Panc1 (cell line): ENCODE results near the gene L3MBTL3. TPM values are rescaled to one million over a fixed set of nuclear protein-coding genes. Genes with fewer than 3 reads are reported as not detected.

Experiments
- ATAC-seq: fragments of 200-7000 bp; cut with Tn5 transposase; 2 replicates; pipeline ENCODE4 v1.9.1; 2020; ENCODE audit warnings: mild to moderate bottlenecking, moderate library complexity
- BruUV-seq: library from RNA; stranded (reverse); fragments of 400-500 nt; replicated peaks from 2 replicates; lab custom pipeline; 2021; lab: Mats Ljungman, UMichigan
- CTCF ChIA-PET: fragments of 300-600 bp; sonication (Branson Sonifier 250); formaldehyde crosslinking; loops from one replicate; lab custom pipeline; 2022; ENCODE audit warnings: antibody characterized with exemption; lab: Charles Lee
- POLR2A ChIA-PET: fragments of 300-600 bp; sonication (Branson Sonifier 250); formaldehyde crosslinking; loops from one replicate; lab custom pipeline; 2022; ENCODE audit warnings: antibody characterized with exemption; lab: Charles Lee
- DNase-seq: peaks from one replicate; pipeline ENCODE4 v3.0.0-alpha.2; 2010; ENCODE audit warnings: low read depth, low spot score
- H3K27ac ChIP-seq: 2 replicates; pipeline ENCODE4 v1.5.1; 2011; ENCODE audit warnings: mild to moderate bottlenecking, low read length, inconsistent platforms
- H3K27me3 ChIP-seq: fragments of 200-500 bp; sonication (Bioruptor generic); 2 replicates; pipeline ENCODE4 v1.6.0; 2014; ENCODE audit warnings: low read length, inconsistent platforms; ENCODE audit not compliant: control insufficient read depth, insufficient read depth
- H3K36me3 ChIP-seq: fragments of 200-500 bp; sonication (Bioruptor generic); 2 replicates; pipeline ENCODE4 v1.5.1; 2014; ENCODE audit warnings: inconsistent platforms, mild to moderate bottlenecking, low read length, moderate library complexity; ENCODE audit not compliant: control insufficient read depth, insufficient read depth
- H3K4me1 ChIP-seq: 2 replicates; pipeline ENCODE4 v1.5.1; 2011; ENCODE audit warnings: inconsistent platforms, mild to moderate bottlenecking, low read length, moderate library complexity; ENCODE audit not compliant: control insufficient read depth, insufficient read depth
- H3K4me3 ChIP-seq, 2 experiments: 2 replicates each; pipeline ENCODE4 v1.5.1; 2011 to 2012; ENCODE audit warnings: low read depth in 2 of 2, low read length in 2 of 2, mild to moderate bottlenecking in 2 of 2, inconsistent platforms in 1 of 2, moderate library complexity in 1 of 2
- H3K9me3 ChIP-seq: fragments of 200-500 bp; sonication (Bioruptor generic); 2 replicates; pipeline ENCODE4 v1.5.1; 2014; ENCODE audit warnings: low read depth, mild to moderate bottlenecking, inconsistent platforms, low read length, moderate library complexity; ENCODE audit not compliant: control insufficient read depth, insufficient read depth
- CTCF ChIP-seq: fragments of 450-650 bp; IDR thresholded peaks from 2 replicates; pipeline ENCODE4 v1.5.1; 2017; ENCODE audit warnings: mild to moderate bottlenecking
- POLR2AphosphoS5 ChIP-seq: IDR thresholded peaks from 2 replicates; pipeline ENCODE4 v1.6.1; 2012; ENCODE audit warnings: mild to moderate bottlenecking, low read depth, low read length, moderate library complexity
- REST ChIP-seq, 2 experiments: IDR thresholded peaks; 2 replicates each; pipeline ENCODE4 v1.6.1; 2011 to 2012; ENCODE audit warnings: low read depth in 2 of 2, control low read depth in 1 of 2, low read length in 1 of 2, mild to moderate bottlenecking in 1 of 2, moderate library complexity in 1 of 2; ENCODE audit not compliant: insufficient read depth in 1 of 2
- SIN3A ChIP-seq: IDR thresholded peaks from 2 replicates; pipeline ENCODE4 v1.6.1; 2012; ENCODE audit warnings: low read depth, mild to moderate bottlenecking, low read length, moderate library complexity, borderline replicate concordance; ENCODE audit not compliant: insufficient read depth
- TCF7L2 ChIP-seq: IDR thresholded peaks from 2 replicates; pipeline ENCODE4 v1.6.1; 2011; ENCODE audit warnings: mild to moderate bottlenecking, low read depth, low read length, inconsistent platforms
- in situ Hi-C: cut with HindIII; loops from 2 replicates; pipeline ENCODE4 v1.10.0; 2016; ENCODE audit warnings: low sequenced_read_pairs, low pct_unique_long_range_greater_than_20kb
- intact Hi-C: fragments of 100-400 bp; cut with micrococcal nuclease; formaldehyde crosslinking; loops from one replicate; pipeline ENCODE4 v1.10.0; 2022; ENCODE audit not compliant: unreplicated experiment
- total RNA-seq: library from RNA; stranded (reverse); gene quantifications from one replicate; pipeline ENCODE4 v1.2.1, GENCODE V29; 2021; ENCODE audit not compliant: unreplicated experiment

Gene L3MBTL3
- total RNA-seq, 1 experiment from 2014 or later = 4.2 TPM

DNA sequence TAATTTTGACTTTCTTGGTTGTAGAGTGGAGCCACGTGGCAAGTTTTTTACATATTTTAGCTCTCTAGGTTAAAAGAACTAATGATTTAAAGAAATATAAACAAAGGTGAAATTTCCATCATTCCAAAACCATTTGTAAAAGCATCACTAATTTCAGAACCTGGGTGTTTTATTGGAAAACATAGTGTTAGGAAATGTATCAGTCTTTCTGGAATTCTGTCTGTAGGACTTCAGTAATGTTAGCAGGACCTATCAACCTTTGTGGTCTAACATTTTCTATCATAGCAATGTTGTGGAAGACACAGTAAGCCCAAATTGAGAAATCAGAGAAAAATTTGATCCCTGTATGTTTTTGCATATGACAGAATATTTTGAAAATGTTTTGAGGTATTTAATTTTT is 28.3 kb downstream of the L3MBTL3 start:
- no TSS peak for BruUV-seq
- TF ChIP-seq CTCF = no peak
- no peak for TF ChIP-seq TCF7L2
- no peak for TF ChIP-seq SIN3A
- no peak for TF ChIP-seq POLR2AphosphoS5
- TF ChIP-seq REST (IDR thresholded peaks at IDR 0.05; ENCODE audit: insufficient read depth in 1 of 2, low read depth in 2 of 2, low read length in 1 of 2) = no peak
- Histone ChIP-seq H3K27ac (no peak overlapping the region), H3K9me3 (no peaks in the 10 kb centered on the region), H3K4me3 (no peak overlapping the region), H3K4me1 (no peaks in the 10 kb centered on the region), H3K27me3 (no peaks in the 10 kb centered on the region), H3K36me3 (no peaks in the 10 kb centered on the region)
- in situ Hi-C loops = no loop called here
- intact Hi-C loops = no loop called here
- ATAC-seq = no peak
- no peak for DNase-seq
- CTCF ChIA-PET = no interaction called here
- POLR2A ChIA-PET = no interaction called here

DNA sequence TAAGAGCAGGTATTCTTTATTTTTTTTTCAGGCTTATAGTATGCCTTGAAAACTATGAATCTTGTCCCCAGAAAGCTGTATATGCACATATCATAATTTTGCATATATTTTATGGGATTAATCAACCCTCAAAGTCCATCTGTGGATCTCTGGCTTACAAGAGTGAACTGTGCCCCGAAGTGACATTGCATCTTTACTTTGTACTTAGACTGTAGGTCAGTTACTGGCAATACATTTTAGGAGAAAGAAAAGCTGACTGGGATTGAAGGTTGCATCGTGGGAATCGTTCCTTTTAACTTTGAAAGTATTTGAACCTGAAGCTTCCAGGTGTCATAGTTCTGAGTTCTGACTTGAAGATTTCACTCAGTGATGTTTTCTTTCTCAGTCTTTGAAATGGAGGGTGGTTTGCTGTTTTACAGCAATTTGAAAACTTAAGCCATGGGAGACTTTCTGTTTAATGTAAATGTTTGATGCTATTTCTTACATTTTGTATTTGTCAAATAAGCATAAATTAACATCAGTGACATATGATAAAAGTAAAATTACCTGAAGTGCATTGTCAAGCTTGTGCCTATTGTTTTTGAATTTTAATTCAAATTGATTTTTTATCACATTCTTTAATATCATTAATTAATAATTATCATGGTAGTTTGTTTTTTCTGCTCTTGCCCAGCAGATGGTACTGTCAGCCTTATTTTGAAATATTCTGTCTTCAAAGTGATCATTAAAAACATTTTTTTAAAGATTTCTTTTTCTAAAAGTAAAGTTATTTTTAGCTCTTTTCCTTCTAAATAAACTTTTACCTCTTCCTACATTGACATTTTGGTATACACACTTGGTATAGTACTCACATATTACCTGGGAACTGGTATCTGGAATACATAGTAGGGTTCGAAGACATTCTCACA is 29.0 kb downstream of the L3MBTL3 start:
- Histone ChIP-seq H3K4me1 (no peaks in the 10 kb centered on the region), H3K4me3 (no peak overlapping the region), H3K27ac (no peak overlapping the region), H3K36me3 (no peaks in the 10 kb centered on the region), H3K27me3 (no peaks in the 10 kb centered on the region), H3K9me3 (no peaks in the 10 kb centered on the region)
- no peak for TF ChIP-seq SIN3A
- no peak for TF ChIP-seq TCF7L2
- TF ChIP-seq CTCF = no peak; the same call in 1 of the 2 replicates
- no peak for TF ChIP-seq REST (IDR thresholded peaks at IDR 0.05; ENCODE audit: insufficient read depth in 1 of 2, low read depth in 2 of 2, low read length in 1 of 2)
- no peak for TF ChIP-seq POLR2AphosphoS5
- CTCF ChIA-PET = no interaction called here
- in situ Hi-C loops = no loop called here
- intact Hi-C loops = no loop called here
- POLR2A ChIA-PET = no interaction called here
- no peak for DNase-seq
- ATAC-seq = no peak
- no TSS peak for BruUV-seq
